Erythroblast (primary cell): Measurements from ENCODE around the gene GBX1.

Experiments
- DNase-seq, 2 experiments: peaks; one replicate each; lab custom pipeline; 2025; lab: John Stamatoyannopoulos, UW
- GATA1 ChIP-seq: IDR thresholded peaks from 2 replicates; pipeline ENCODE4 v1.6.1; 2011; ENCODE audit warnings: low read depth, mild to moderate bottlenecking, control low read depth, low read length, moderate library complexity
- POLR2A ChIP-seq: IDR thresholded peaks from 2 replicates; pipeline ENCODE4 v1.6.1; 2011; ENCODE audit warnings: mild to moderate bottlenecking, low read length

GBX1 gene

DNA sequence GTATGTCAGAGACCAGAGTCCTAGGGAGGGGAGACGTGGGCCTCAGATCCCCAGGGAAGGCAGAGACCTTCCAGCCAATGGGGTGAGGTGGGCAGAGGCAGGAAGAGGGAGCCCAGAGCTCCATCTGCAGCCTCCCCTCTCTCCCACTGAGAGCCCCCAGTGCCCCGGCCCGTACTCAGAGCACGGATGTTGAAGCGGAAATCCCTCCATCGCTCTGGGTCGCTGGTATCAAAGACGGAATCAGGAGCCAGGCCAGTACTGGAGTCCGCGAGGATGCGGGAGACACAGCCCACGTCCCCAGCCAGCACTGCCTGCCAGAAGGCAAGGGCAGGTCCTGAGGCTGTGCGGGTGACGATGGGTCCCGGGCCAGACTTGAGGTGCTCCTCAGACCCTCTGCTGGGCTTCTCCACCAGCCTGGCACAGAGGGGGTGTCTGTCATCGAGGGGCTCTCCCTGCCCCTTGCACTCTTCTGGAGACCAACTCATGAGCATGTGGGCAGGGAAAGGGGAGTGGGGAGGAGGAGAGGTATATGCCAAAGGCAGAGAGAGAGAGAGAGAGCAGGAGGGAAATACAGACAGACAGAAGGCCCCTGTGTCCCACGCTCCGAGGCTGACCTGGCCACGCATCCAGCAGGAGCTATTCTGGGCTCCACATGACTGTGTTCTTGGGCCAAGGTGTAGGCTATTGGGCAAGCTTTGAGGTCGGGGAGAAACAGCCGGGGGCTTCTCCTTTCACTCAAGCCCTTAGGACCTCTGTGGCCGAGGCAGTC lies 19.3 kb upstream of the GBX1 start, which contains the start of gene ASB10:
ASB10 (minus strand) TSS at position 611 of the 769 bp plus-strand sequence; CDS start at position 491, 120 bp downstream.
- TF ChIP-seq POLR2A (no peak), GATA1 (no peak)
- DNase-seq = no peak

DNA sequence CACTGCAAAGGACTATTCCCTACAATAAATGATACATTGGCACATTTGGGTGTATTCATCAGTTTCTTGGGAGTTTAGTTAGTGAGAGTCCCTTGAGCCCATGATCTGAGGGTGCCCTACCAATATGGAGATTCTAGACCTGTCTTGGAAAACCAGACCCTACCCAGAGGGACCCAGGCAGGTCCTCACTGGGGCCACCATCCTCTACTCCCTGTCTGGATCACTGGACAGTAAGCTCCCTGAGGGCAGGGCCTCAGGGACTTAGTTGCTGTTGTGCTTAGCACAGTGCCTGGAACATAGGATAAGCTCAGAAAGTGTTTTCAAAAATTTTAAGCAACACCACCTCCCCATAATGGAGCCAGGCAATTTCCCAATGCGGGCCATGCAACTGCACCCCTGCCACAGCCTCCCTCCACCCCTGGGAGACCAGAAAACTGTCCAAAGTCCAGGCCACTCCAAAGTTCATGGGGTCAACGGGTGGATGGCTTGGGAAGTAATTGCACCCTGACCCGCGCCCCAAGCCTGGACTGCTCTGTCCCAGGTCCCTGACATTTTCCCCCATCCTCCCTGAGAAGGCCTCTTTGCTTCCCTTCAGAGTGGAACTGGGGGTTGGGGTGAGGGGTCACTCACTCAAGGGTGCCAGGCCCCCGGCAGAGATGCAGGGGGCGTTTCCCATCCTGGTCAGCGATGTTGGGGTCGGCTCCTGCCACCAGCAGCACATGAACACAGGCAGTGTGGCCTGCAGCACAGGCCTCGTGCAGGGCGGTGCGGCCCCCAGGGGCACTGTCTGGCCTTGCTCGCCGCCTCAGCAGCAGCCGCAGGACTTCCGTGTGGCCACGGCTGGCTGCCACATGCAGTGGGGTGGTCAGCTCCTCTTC lies 18.5 kb upstream of the GBX1 start:
- no peak for DNase-seq
- TF ChIP-seq POLR2A = no peak
- TF ChIP-seq GATA1 = no peak

DNA sequence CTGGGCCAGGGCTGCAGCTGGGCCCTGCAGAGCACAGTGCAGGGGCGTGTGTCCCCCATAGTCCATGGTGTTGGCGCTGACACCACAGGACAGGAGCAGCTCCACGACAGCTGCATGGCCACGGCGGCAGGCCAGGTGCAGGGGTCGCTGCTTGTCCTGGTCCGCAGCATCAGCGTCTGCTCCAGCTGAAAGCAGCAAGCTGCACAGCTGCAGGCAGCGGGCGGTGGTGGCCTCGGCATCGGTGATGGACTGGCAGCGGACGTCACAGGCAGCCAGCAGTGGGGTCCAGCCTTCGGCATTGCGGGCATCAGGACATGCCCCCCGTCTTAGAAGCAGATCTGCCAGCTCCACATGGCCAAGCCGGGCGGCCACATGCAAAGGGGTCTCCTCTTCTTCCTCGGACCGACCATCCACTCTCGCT lies 13.5 kb upstream of the GBX1 start:
- no peak for DNase-seq
- TF ChIP-seq GATA1 (no peak), POLR2A (no peak)

DNA sequence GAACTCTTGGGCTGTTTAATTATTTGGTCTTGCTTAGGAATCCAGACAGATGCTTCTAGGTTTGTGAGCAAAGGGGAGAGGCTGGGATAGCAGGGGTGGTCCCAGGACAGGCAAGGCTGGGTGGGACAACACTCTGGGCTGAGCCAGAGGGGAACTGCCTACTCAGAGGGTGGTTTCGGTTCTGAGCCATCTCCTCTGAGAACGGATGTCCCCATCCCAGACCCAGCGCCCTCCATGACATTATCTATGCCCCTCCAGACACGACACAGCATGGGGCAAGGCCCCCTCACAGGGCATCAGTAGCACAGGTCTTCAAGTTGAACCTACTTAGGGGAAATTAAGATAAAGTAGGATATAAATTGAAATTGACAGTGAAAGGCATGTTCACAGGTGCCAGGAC lies 12.5 kb upstream of the GBX1 start:
- DNase-seq = no peak
- TF ChIP-seq POLR2A (no peak), GATA1 (no peak)

DNA sequence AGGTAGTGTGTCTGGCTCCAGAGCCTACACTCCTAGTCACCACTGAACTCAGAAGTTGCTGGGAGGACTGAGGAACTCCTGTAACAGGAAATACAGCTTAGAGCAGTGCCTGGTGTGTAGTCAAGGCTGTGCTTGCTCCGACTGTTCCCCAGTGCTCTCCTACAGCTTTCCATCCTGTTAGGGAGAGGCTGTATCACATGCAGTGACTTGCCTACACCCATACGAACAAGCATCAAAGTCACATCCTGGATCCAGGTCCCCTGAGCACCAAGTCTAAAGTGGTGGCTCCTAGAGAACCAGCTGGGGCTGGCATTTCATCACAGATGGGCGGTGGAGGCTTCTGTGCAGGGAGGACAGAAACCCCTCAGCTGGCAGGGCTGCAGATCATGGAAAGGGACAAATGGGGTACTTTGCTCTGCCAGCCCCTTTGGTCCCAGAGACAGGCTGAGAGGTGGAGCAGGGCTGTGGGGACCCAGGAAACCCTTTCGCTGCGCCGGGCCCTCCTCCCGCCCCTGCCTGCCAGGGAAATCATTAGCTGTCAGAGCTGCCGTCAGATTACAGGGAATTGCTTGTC lies 11.9 kb upstream of the GBX1 start:
- TF ChIP-seq GATA1 (no peak), POLR2A (no peak)
- no peak for DNase-seq

DNA sequence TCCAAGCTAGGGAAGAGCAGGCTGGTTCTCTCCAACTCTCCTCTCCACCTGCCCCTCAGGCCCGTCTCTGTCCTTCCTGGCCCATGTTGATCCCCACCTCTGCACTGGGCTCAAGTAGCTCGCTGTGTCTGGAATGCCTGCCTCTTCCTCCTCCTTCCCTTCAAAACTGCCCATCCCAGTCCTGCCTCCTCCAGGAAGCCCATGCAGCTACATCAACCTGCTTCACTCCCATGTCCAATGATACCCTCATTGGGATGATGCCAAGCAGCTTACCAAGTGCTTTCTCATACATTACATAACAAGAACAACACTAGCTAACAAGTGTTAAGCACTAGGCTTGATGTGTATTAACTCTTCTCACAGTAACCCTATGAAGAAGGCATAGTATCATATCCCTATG lies 11.3 kb upstream of the GBX1 start:
- DNase-seq = no peak
- no peak for TF ChIP-seq GATA1
- no peak for TF ChIP-seq POLR2A

DNA sequence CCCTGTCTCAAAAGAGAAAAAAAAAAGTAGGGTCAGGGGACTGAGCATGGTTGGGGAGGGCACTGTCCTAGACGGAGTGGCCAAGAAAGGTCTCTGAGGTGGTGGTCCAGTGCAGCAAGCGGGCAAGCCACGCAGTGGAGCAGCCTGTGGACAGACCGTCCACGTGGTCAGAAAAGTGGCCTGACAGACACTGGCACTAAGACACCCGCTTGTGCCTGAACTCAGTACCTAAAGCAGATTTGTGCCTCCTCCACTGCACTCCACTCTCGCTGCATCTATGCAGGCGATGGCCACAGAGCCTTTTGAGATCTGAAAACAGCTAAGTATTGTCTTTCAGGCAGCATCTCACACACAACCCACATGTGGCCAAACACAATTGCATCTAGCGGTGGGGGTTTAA lies 10.7 kb upstream of the GBX1 start:
- TF ChIP-seq GATA1 = no peak
- no peak for TF ChIP-seq POLR2A
- no peak for DNase-seq

DNA sequence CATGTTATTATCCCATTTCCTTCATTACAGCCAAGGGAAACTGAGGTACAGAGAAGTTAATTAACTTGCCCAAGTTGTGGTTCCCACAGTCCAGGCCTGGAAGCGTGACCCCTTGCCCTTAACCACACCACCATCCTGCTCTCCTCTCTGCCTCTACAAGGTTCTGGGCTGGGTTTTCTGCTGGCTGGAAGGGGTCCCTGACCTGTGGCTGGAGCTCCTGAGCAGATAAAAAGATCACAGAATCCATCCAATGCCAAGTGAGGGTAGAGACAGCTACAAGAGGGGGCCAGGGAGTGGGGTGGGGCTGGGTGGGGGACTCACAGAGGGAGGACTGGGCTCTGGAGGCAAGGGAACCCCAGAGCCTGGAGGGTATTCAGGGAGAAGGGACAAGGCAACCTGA lies 9.8 kb upstream of the GBX1 start:
- TF ChIP-seq GATA1 = no peak
- TF ChIP-seq POLR2A = no peak
- no peak for DNase-seq

DNA sequence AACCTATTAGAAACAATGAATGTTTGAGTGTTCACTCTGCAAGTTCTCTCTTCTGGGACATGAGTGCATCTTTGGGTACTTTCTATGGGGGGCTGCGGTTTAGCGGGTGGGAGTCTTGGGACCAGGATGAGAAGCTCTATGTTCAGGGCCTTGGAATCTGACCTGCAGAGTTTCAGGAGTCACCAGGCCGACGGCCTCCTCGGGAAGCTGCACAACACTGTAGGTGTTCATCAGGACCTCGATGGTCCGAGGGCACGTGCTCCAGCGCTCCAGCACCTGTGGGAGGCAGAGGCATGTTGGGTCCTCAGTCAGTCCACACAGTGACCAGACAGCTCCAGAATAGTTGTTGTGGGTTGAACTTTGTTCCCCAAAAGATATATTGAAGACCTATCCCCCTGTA lies 8.9 kb upstream of the GBX1 start:
- TF ChIP-seq POLR2A (no peak), GATA1 (no peak)
- DNase-seq = no peak

DNA sequence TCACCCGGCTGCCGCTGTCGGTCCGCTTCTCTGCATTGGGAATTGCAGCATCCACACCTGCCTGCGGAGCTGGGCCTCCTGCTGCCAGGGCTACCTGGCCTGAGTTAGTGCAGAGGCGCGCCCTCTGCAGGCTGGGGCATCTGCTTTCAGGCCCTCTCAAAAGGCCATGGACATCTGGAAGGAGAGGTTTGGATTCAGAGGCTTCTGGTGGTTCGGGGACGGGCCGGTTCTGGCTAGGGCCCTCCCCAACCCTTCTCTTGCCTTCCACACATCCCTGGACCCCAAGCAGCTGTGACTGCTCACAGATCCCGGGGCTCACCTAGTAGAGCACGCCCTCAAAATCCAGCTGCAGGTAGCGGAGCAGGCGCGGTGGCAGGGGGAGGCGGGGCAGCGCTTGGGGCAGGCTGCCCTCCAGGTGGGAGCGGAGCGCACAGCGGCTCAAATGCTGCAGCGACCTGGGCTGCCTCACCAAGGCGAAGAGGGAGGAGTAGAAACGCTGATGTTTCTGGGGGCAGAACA lies 8.4 kb upstream of the GBX1 start:
- no peak for TF ChIP-seq POLR2A
- TF ChIP-seq GATA1 = no peak
- DNase-seq = no peak

DNA sequence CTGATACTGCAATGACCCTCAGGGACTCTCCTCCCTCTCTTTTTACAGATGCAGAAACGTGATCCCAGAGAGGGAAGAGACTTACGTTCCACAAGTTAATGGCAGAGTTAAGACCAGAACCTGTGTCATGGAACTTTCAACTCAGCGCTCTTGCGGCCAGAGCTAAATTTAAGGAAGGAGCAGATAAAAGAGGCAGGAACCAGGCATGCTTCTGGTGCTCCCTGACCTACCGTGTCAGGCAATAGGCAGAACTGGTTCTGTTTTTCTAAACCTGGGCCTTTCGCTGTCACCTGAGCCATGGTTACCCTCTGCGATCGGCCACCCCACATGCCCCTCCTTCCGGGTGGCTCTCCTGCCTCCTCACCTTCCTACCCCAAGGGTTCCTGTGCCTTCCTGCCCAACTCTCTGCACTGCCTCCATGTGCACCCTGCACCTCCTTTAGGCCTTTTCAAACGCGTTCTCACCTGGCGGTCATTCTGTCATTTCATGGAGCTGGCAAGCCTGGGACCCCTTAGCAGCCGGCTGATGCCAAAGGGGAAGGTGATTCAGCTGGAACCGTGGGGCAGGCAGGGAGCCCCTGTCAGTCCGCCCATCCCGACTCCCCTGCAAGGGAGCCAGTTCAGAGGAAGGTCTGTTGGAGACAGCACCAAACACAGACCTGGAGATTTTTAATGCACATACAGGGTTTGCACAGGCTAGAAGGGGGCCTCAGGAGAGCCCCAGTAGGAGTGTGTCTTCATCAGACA lies 7.7 kb upstream of the GBX1 start:
- TF ChIP-seq POLR2A = no peak
- TF ChIP-seq GATA1 = no peak
- no peak for DNase-seq

DNA sequence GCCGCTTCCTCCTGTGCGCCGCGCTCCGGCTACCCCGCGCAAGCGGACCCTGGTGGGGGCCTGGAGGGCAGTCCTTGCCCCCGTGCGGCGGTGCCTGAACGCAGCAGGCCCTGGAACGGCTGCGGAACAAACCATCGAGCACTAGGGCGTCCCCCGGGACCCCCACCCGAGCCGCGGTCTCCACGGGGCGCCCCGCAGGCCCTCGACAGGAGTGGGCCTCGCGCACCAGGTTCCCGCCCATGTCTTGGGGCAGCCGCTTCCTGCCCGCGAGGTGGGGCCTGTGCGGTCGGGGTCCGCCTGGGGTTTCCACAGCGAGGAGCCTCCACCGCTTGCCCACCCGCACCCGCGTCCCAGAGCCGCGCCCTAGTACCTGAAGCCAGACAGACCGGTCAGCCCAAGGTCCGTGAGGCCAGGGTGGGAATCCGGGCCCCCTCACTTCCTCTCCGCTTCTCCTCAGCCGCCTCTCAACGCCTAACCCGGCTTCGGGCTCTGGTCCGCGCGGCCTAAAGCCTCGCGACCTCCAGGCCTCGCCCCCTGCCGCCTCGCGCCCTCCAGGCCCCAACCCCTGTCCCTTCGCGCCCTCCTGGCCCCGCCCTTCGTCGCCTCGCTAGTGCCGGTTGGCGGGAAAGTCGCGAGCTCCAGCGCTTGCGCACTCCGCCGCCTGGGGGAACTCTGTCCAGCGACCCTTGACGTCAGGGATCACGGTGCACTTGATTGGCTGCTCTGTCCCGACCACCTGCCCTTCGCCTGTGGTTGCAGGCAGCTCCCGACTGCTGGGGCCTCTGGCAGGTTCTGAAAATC lies 7.0 kb upstream of the GBX1 start:
- TF ChIP-seq POLR2A = no peak
- TF ChIP-seq GATA1 = no peak
- DNase-seq = peak; percentile 35 to 52
